Breast epithelium (tissue), 4 donors: Measurements from ENCODE around the gene ITGB6. TPM values are rescaled to one million over a fixed set of nuclear protein-coding genes. Genes with fewer than 3 reads are reported as not detected.
"Not testable (repeated sequence)": the region's sequence is repeated elsewhere in the genome, so short reads cannot be mapped to it uniquely, and the experiment has no call there.

Source experiments
- DNase-seq, 2 donors: peaks; one replicate each; pipeline ENCODE4 v3.0.0-alpha.2; 2019; ENCODE audit warnings: low spot score in 2 of 2
- H3K27ac ChIP-seq, 2 donors: fragments of 200-600 bp; sonication (generic) in 1 of 2; one replicate each; pipeline ENCODE4 v1.5.1; 2016 to 2019; ENCODE audit warnings: mild to moderate bottlenecking in 1 of 2
- H3K27me3 ChIP-seq, 2 donors: fragments of 200-600 bp; sonication (generic) in 1 of 2; one replicate each; pipeline versions ENCODE4 v1.5.1 to v1.6.0; 2017 to 2019; ENCODE audit warnings: control low read depth in 1 of 2, mild to moderate bottlenecking in 1 of 2
- H3K36me3 ChIP-seq: fragments of 200-600 bp; one replicate; pipeline ENCODE4 v1.5.1; 2019
- H3K4me1 ChIP-seq, 2 donors: fragments of 200-600 bp; sonication (generic); one replicate each; pipeline ENCODE4 v1.5.1; 2016 to 2019; ENCODE audit warnings: control low read depth in 1 of 2
- H3K4me3 ChIP-seq, 3 donors: fragments of 200-600 bp; sonication (generic); 1 replicate in 2 of 3; 2 replicates in 1 of 3; pipeline ENCODE4 v1.5.1; 2016 to 2019; ENCODE audit warnings: mild to moderate bottlenecking in 3 of 3, moderate library complexity in 2 of 3
- H3K9me3 ChIP-seq, 2 donors: fragments of 200-600 bp; sonication (generic) in 1 of 2; one replicate each; pipeline ENCODE4 v1.5.1; 2016 to 2019; ENCODE audit warnings: control low read depth in 1 of 2
- CTCF ChIP-seq, 3 donors: fragments of 450-650 bp; IDR thresholded peaks; one replicate each; pipeline ENCODE4 v1.5.1; 2016 to 2017; ENCODE audit warnings: antibody characterized with exemption in 3 of 3, mild to moderate bottlenecking in 3 of 3, moderate library complexity in 3 of 3
- POLR2A ChIP-seq: fragments of 450-650 bp; IDR thresholded peaks from one replicate; pipeline ENCODE4 v1.6.1; 2016; ENCODE audit warnings: antibody characterized with exemption, mild to moderate bottlenecking, moderate library complexity
- POLR2AphosphoS5 ChIP-seq, 3 donors: sonication (generic); formaldehyde crosslinking; IDR thresholded peaks; one replicate each; pipeline ENCODE4 v1.6.1; 2017; ENCODE audit warnings: antibody characterized with exemption in 3 of 3
- intact Hi-C: fragments of 100-400 bp; cut with DNase I; formaldehyde crosslinking; loops from one replicate; pipeline ENCODE4 v1.15.1; 2023; ENCODE audit warnings: low total_unique reads
- total RNA-seq, 3 donors: library from RNA; depleted of rRNA; stranded (reverse); fragments of >200 nt; gene quantifications; one replicate each; pipeline ENCODE4 v1.1.0, GENCODE V29; 2016

The ITGB6 gene
- total RNA-seq, 3 donors from 2014 or later: 0.16 to 46.1 (median 16.7) TPM

- H3K27ac ChIP-seq: peak overlapping the region; percentile 55 to 68
- no peak overlapping the region for H3K4me3 ChIP-seq
- H3K36me3 ChIP-seq: no peaks in the 10 kb centered on the region
- DNase-seq: no peak
- no peaks in the 10 kb centered on the region for H3K27me3 ChIP-seq
- no peaks in the 10 kb centered on the region for H3K9me3 ChIP-seq
- intact Hi-C loops: no loop called here
- no peaks in the 10 kb centered on the region for H3K4me1 ChIP-seq
- TF ChIP-seq POLR2AphosphoS5 (IDR thresholded peaks at IDR 0.05) (no peak), POLR2A (no peak), CTCF (IDR thresholded peaks at IDR 0.05) (no peak)
These were observed 43.4 kb downstream of the ITGB6 start for GRCh38 chr2:160156665-160157064.

GRCh38 chr2:160156100-160156499, 44.0 kb downstream of the ITGB6 start:
- H3K4me3 ChIP-seq: no peak overlapping the region
- no peaks in the 10 kb centered on the region for H3K36me3 ChIP-seq
- intact Hi-C loops: no loop called here
- H3K27ac ChIP-seq: peak overlapping the region in 1 of 2 donors; percentile 68
- no peak for DNase-seq
- no peaks in the 10 kb centered on the region for H3K4me1 ChIP-seq
- H3K27me3 ChIP-seq: no peaks in the 10 kb centered on the region
- no peak for TF ChIP-seq POLR2AphosphoS5 (IDR thresholded peaks at IDR 0.05)
- no peak for TF ChIP-seq POLR2A
- no peak for TF ChIP-seq CTCF (IDR thresholded peaks at IDR 0.05)
- H3K9me3 ChIP-seq: no peaks in the 10 kb centered on the region

- DNase-seq, H3K4me1 ChIP-seq, H3K27ac ChIP-seq, H3K9me3 ChIP-seq, H3K4me3 ChIP-seq, intact Hi-C loops, H3K27me3 ChIP-seq, H3K36me3 ChIP-seq: not testable (repeated sequence)
These were observed 51.7 kb downstream of the ITGB6 start for GRCh38 chr2:160148419-160148818.

- Histone ChIP-seq H3K27me3 (no peaks in the 10 kb centered on the region), H3K4me3 (no peak overlapping the region), H3K36me3 (no peaks in the 10 kb centered on the region), H3K27ac (no peak overlapping the region), H3K4me1 (no peaks in the 10 kb centered on the region), H3K9me3 (no peaks in the 10 kb centered on the region)
- DNase-seq: no peak
- intact Hi-C loops: no loop called here
- TF ChIP-seq CTCF (IDR thresholded peaks at IDR 0.05): no peak
These were observed 54.6 kb downstream of the ITGB6 start for GRCh38 chr2:160145471-160145870.

GRCh38 chr2:160144280-160144990, 55.6 kb downstream of the ITGB6 start:
- no peak for TF ChIP-seq CTCF (IDR thresholded peaks at IDR 0.05)
- TF ChIP-seq POLR2AphosphoS5 (IDR thresholded peaks at IDR 0.05): no peak
- TF ChIP-seq POLR2A: no peak
- Histone ChIP-seq H3K9me3 (no peaks in the 10 kb centered on the region), H3K4me1 (no peaks in the 10 kb centered on the region), H3K4me3 (no peak overlapping the region), H3K36me3 (no peaks in the 10 kb centered on the region), H3K27me3 (no peaks in the 10 kb centered on the region), H3K27ac (no peak overlapping the region)
- intact Hi-C loops: no loop called here
- no peak for DNase-seq

GRCh38 chr2:160142472-160142871, 57.6 kb downstream of the ITGB6 start:
- Histone ChIP-seq H3K9me3 (no peaks in the 10 kb centered on the region), H3K4me3 (no peak overlapping the region), H3K36me3 (no peaks in the 10 kb centered on the region), H3K27me3 (no peaks in the 10 kb centered on the region), H3K27ac (peak overlapping the region; percentile 37 to 50), H3K4me1 (no peaks in the 10 kb centered on the region)
- TF ChIP-seq CTCF (IDR thresholded peaks at IDR 0.05): no peak
- TF ChIP-seq POLR2AphosphoS5 (IDR thresholded peaks at IDR 0.05): no peak
- TF ChIP-seq POLR2A: no peak
- no peak for DNase-seq
- intact Hi-C loops: no loop called here
